GM12801 (cell line): Measurements from ENCODE around the gene KRT72.

Experiments used
- CTCF ChIP-seq: IDR thresholded peaks from one replicate; pipeline ENCODE4 v1.5.1; 2011; ENCODE audit warnings: control low read depth; ENCODE audit not compliant: insufficient read length; ENCODE audit errors: extremely low read depth

The KRT72 gene

DNA sequence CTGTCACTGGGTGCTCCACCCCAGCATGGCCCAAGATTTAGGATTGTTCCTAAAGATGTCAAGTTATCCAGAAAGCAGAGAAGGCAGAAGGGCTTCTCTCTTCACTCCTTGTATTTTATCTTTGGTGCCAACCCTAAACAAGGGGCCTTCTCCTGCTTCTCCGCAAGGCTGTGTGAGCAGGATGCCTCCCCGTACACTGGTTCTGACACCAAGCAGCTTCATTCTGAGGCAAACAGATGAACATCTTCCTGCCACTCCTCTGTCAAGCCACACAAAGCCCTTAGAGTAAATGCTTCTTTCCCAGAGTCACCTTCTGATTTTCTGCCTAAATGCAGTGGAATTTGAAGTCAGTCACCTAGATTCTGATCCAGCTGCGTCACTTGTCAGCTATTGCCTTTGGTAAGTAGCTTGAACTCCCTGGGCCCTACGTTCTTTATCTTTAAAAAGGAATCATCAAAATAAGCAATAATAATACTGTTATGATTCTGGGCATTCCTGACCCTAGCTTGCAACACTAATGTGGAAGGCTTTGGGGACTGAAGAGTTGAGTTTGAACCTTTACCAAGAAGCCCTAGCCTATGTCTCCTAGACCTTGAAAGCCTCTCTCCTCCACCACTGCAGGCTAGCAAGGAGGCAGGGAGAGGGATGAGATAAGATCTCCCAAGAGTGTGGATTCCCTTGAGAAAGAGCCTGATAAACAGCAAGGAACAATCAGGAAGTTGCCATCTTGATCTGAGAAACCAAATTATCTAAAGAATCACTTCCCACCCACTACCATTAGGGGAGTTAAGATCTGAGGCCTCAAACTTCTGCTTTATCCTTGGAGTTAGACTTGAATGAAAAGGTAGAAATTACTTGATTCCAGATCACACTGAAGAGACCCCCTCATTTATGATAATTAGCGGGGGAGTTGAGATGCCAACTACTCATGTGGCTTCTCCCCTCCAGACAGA, 11.4 kb upstream of the KRT72 start:
- TF ChIP-seq CTCF: no peak

DNA sequence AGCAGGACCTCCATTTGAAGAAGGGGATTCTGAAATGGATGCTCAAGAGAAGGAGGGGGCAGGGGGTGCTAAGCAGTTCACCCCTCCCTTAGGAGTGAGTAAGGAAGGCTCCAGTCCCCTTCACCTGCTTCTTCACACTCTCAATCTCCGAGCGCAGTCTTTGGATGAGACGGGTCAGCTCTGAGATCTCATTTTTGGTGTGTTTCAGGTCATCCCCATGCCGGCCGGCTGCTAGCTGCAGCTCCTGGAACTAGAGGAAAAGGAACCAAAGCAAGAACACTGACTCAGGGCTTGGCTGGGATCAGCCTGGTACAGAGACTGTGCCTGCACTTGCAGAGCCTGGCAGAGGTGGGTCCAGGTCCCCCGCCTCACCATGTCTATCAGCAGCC, 9.8 kb upstream of the KRT72 start:
- TF ChIP-seq CTCF: no peak

- no peak for TF ChIP-seq CTCF
These were observed 7.8 kb upstream of the KRT72 start for GRCh38 chr12:52608826-52609630.

DNA sequence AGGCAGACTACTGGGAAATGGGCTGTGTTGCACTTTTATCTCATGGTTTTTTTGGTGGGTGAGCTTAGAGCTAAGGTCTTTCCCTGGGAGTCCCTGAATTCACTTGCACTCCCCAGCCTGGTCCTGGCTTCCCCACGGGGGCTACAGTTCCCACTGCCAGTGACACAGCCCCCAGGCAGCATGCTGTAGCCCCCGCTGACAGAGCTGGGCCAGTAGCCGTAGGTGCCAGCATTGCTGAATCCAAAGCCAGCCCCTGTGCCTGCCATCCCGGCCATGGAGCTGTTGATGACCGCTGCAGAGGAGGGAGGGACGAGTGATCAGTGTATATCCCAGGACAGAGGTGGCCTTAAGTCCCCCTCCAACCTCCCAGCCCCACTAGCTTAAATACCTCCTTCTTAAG, 6.9 kb upstream of the KRT72 start:
- no peak for TF ChIP-seq CTCF

DNA sequence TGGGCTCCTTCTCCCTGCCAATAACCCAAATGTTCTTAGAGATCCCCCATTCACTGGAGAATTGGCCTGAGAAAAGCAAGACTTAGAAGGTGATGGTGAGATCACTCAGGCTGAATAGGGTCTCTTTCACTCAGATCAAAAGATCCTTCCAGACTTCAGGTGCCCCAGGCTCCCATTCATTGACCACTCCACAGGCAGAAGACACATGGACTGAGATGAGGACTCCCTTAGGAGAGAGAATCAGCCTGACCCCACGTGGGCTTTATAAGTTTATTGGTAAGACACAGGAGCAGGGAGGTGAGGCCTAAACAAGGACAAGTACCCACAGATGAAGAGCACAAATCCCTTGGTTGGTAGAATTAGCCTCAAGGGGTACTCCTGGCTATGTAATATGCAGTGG, 6.1 kb upstream of the KRT72 start:
- TF ChIP-seq CTCF: no peak

- no peak for TF ChIP-seq CTCF
These were observed 5.4 kb upstream of the KRT72 start for GRCh38 chr12:52606581-52607218.

- TF ChIP-seq CTCF: no peak
These were observed 4.8 kb upstream of the KRT72 start for GRCh38 chr12:52606096-52606495.
